Natural killer cell (primary cell): ENCODE results near the gene RERGL. TPM values are rescaled to one million over a fixed set of nuclear protein-coding genes. Genes with fewer than 3 reads are reported as not detected.
"Not testable (repeated sequence)": the region's sequence is repeated elsewhere in the genome, so short reads cannot be mapped to it uniquely, and the experiment has no call there.

Source experiments
- ATAC-seq, 3 donors: fragments of 150-1000 bp in 2 of 3; fragments of 200-7000 bp in 1 of 3; cut with Tn5 transposase; 1 replicate in 1 of 3; 2 replicates in 2 of 3; pipeline ENCODE4 v1.10.0; 2021; ENCODE audit warnings: mild to moderate bottlenecking in 2 of 3, moderate library complexity in 2 of 3
- DNase-seq, 2 donors: peaks; one replicate each; pipeline versions ENCODE4 v3.0.0 to v3.0.0-alpha.2; 2013 to 2021; ENCODE audit warnings: mixed read lengths in 1 of 2
- H3K27ac ChIP-seq: one replicate; pipeline ENCODE4 v1.5.1; 2013; ENCODE audit warnings: mild to moderate bottlenecking, low read length
- H3K27me3 ChIP-seq: one replicate; pipeline ENCODE4 v1.6.1; 2013; ENCODE audit warnings: low read length; ENCODE audit not compliant: control insufficient read depth, insufficient read depth
- H3K36me3 ChIP-seq: one replicate; pipeline ENCODE4 v1.6.1; 2013; ENCODE audit warnings: low read length; ENCODE audit not compliant: control insufficient read depth, insufficient read depth
- H3K4me1 ChIP-seq: one replicate; pipeline ENCODE4 v1.6.1; 2013; ENCODE audit warnings: low read length; ENCODE audit not compliant: control insufficient read depth, insufficient read depth
- H3K4me3 ChIP-seq: one replicate; pipeline ENCODE4 v1.5.1; 2013; ENCODE audit warnings: low read length
- H3K9me3 ChIP-seq: one replicate; pipeline ENCODE4 v1.6.1; 2013; ENCODE audit warnings: low read length; ENCODE audit not compliant: control insufficient read depth, insufficient read depth
- H3K27ac Mint-ChIP-seq, 2 donors: one replicate each; pipeline ENCODE4 v1.8.0; 2022; ENCODE audit warnings: mild to moderate bottlenecking in 2 of 2, mixed read lengths in 2 of 2, moderate library complexity in 1 of 2
- H3K27me3 Mint-ChIP-seq, 2 donors: one replicate each; pipeline ENCODE4 v1.8.0; 2022; ENCODE audit warnings: low read depth in 2 of 2, mixed read lengths in 2 of 2
- H3K36me3 Mint-ChIP-seq: one replicate; pipeline ENCODE4 v1.8.0; 2022; ENCODE audit warnings: mixed read lengths
- H3K4me1 Mint-ChIP-seq, 2 donors: one replicate each; pipeline ENCODE4 v1.8.0; 2022; ENCODE audit warnings: mixed read lengths in 2 of 2
- H3K4me3 Mint-ChIP-seq: one replicate; pipeline ENCODE4 v1.8.0; 2022; ENCODE audit warnings: mild to moderate bottlenecking, moderate library complexity, mixed read lengths
- H3K9me3 Mint-ChIP-seq, 2 donors: one replicate each; pipeline ENCODE4 v1.8.0; 2022; ENCODE audit warnings: mixed read lengths in 2 of 2
- CTCF ChIP-seq: fragments of 200-600 bp; IDR thresholded peaks from one replicate; pipeline ENCODE4 v1.8.0; 2022; ENCODE audit warnings: antibody characterized with exemption
- WGBS: methylation state at CpG from one replicate; pipeline ENCODE4 v1.1.7; 2013; ENCODE audit warnings: missing lambda C conversion rate; ENCODE audit not compliant: insufficient coverage; 5-methylcytosine and 5-hydroxymethylcytosine counted together
- intact Hi-C: fragments of 100-400 bp; cut with micrococcal nuclease; formaldehyde crosslinking; loops from one replicate; pipeline ENCODE4 v1.14.2; 2022
- total RNA-seq, 4 donors: library from RNA; stranded (reverse); fragments of 120-200 nt in 1 of 4; gene quantifications; one replicate each; pipeline versions ENCODE4 v1.2.3 to v1.2.4, GENCODE V29; 2013 to 2022

RERGL gene
- total RNA-seq, 3 donors from 2014 or later (not counting 1 experiment from before 2014, with no cell fraction given): not detected

- DNase-seq (no peak), ATAC-seq (no peak)
- Histone ChIP-seq H3K9me3 (peaks cover 9% of the 10 kb centered on the region), H3K4me1 (no peaks in the 10 kb centered on the region), H3K36me3 (no peaks in the 10 kb centered on the region), H3K27ac (no peak overlapping the region), H3K4me3 (no peak overlapping the region), H3K27me3 (no peaks in the 10 kb centered on the region)
- WGBS: 75% methylated on average over 4 of the region's 4 CpGs
- H3K27me3 Mint-ChIP-seq: no peaks in the 10 kb centered on the region
- H3K36me3 Mint-ChIP-seq: peaks cover 2% of the 10 kb centered on the region
- H3K27ac Mint-ChIP-seq: no peak overlapping the region
- intact Hi-C loops: no loop called here
- H3K4me3 Mint-ChIP-seq: no peak overlapping the region
- TF ChIP-seq CTCF: no peak
- H3K9me3 Mint-ChIP-seq: peaks cover 11 to 21% of the 10 kb centered on the region in 2 donors
- H3K4me1 Mint-ChIP-seq: no peaks in the 10 kb centered on the region
Measured at GRCh38 chr12:18066666-18067065, 23.3 kb downstream of the RERGL start.

GRCh38 chr12:18062867-18063266 is 27.1 kb downstream of the RERGL start:
- ATAC-seq, H3K36me3 ChIP-seq, intact Hi-C loops, H3K4me3 ChIP-seq, H3K27ac ChIP-seq, H3K4me3 Mint-ChIP-seq, H3K27me3 ChIP-seq, H3K9me3 ChIP-seq, H3K4me1 Mint-ChIP-seq, H3K4me1 ChIP-seq, DNase-seq, H3K27me3 Mint-ChIP-seq, H3K27ac Mint-ChIP-seq: not testable (repeated sequence)
- 83% methylated on average over 3 of the region's 4 CpGs for WGBS
- H3K9me3 Mint-ChIP-seq: peaks cover 17 to 36% of the 10 kb centered on the region in 2 donors
- peaks cover 23% of the 10 kb centered on the region for H3K36me3 Mint-ChIP-seq

- TF ChIP-seq CTCF: no peak
- Histone ChIP-seq H3K36me3 (no peaks in the 10 kb centered on the region), H3K4me3 (no peak overlapping the region), H3K27me3 (no peaks in the 10 kb centered on the region), H3K27ac (no peak overlapping the region), H3K4me1 (no peaks in the 10 kb centered on the region), H3K9me3 (peaks cover 13% of the 10 kb centered on the region)
- Mint-ChIP-seq H3K36me3 (peaks cover 34% of the 10 kb centered on the region), H3K27ac (no peak overlapping the region), H3K9me3 (peaks cover 11 to 31% of the 10 kb centered on the region in 2 donors), H3K4me1 (no peaks in the 10 kb centered on the region), H3K27me3 (no peaks in the 10 kb centered on the region), H3K4me3 (no peak overlapping the region)
- no peak for ATAC-seq
- intact Hi-C loops: no loop called here
- no peak for DNase-seq
- 86% methylated on average over 1 of the region's 1 CpG for WGBS
Measured at GRCh38 chr12:18057051-18057450, 32.9 kb downstream of the RERGL start.

GRCh38 chr12:18054925-18055619 is 34.9 kb downstream of the RERGL start:
- WGBS: 80% methylated on average over 1 of the region's 2 CpGs
- Mint-ChIP-seq H3K27ac (no peak overlapping the region), H3K9me3 (peaks cover 12 to 31% of the 10 kb centered on the region in 2 donors), H3K27me3 (no peaks in the 10 kb centered on the region), H3K4me3 (no peak overlapping the region), H3K36me3 (peaks cover 18% of the 10 kb centered on the region), H3K4me1 (no peaks in the 10 kb centered on the region)
- Histone ChIP-seq H3K9me3 (peaks cover 15% of the 10 kb centered on the region), H3K36me3 (no peaks in the 10 kb centered on the region), H3K4me1 (no peaks in the 10 kb centered on the region), H3K27me3 (no peaks in the 10 kb centered on the region), H3K27ac (no peak overlapping the region), H3K4me3 (no peak overlapping the region)
- ATAC-seq: no peak
- intact Hi-C loops: no loop called here
- no peak for DNase-seq
- no peak for TF ChIP-seq CTCF
